HCT116 (cell line): ENCODE measurements around the gene KLHL34. TPM values are rescaled to one million over a fixed set of nuclear protein-coding genes. Genes with fewer than 3 reads are reported as not detected.

Source experiments
- ATAC-seq: fragments of 200-7000 bp; cut with Tn5 transposase; 2 replicates; pipeline ENCODE4 v1.9.1; 2020; ENCODE audit warnings: mild to moderate bottlenecking, moderate library complexity
- BruUV-seq: library from RNA; stranded (reverse); fragments of 400-500 nt; replicated peaks from 2 replicates; lab custom pipeline; 2021; lab: Mats Ljungman, UMichigan
- CTCF ChIA-PET: fragments of 300-600 bp; sonication (Branson Sonifier 250); formaldehyde crosslinking; loops from one replicate; lab custom pipeline; 2021; ENCODE audit warnings: antibody characterized with exemption; lab: Charles Lee
- POLR2A ChIA-PET: fragments of 300-600, 350-600 bp; sonication (Branson Sonifier 250); formaldehyde crosslinking; loops from one replicate; lab custom pipeline; 2021; ENCODE audit warnings: antibody characterized with exemption; lab: Charles Lee
- RAD21 ChIA-PET, 2 experiments: fragments of 300-600 bp; sonication (Branson Sonifier 250); formaldehyde crosslinking; loops; one replicate each; lab custom pipeline; 2023; ENCODE audit warnings: low total read pairs in 2 of 2; ENCODE audit not compliant: uncharacterized antibody in 2 of 2, unreplicated experiment in 2 of 2, low non-redundant PET in 1 of 2; lab: Charles Lee
- DNase-seq: peaks from one replicate; pipeline ENCODE4 v3.0.0-alpha.2; 2010; ENCODE audit warnings: low read depth, low spot score
- H2AFZ ChIP-seq: fragments of 200-600 bp; shearing (Covaris generic), sonication (generic); 2 replicates; pipeline ENCODE4 v1.6.1; 2017; ENCODE audit warnings: low read depth, mixed run types, mixed read lengths, antibody characterized with exemption, low read length; ENCODE audit not compliant: poor library complexity, severe bottlenecking
- H3K27ac ChIP-seq: 2 replicates; pipeline ENCODE4 v1.5.1; 2012; ENCODE audit warnings: low read depth, low read length
- H3K27me3 ChIP-seq: fragments of 200-600 bp; sonication (generic); 2 replicates; pipeline ENCODE4 v1.6.1; 2016; ENCODE audit warnings: mixed run types, low read length, mixed read lengths; ENCODE audit not compliant: insufficient read depth
- H3K36me3 ChIP-seq, 2 experiments: fragments of 200-500 bp in 1 of 2; fragments of 200-600 bp in 1 of 2; sonication (Bioruptor generic) in 1 of 2; sonication (generic) in 1 of 2; 2 replicates each; pipeline versions ENCODE4 v1.5.1 to v1.6.1; 2014 to 2016; ENCODE audit warnings: low read length in 2 of 2, inconsistent platforms in 1 of 2, mixed read lengths in 1 of 2, mixed run types in 1 of 2; ENCODE audit not compliant: insufficient read depth in 2 of 2, control insufficient read depth in 1 of 2
- H3K4me1 ChIP-seq, 2 experiments: fragments of 200-600 bp in 1 of 2; sonication (generic) in 1 of 2; 2 replicates each; pipeline versions ENCODE4 v1.5.1 to v1.6.1; 2012 to 2017; ENCODE audit warnings: low read length in 2 of 2, inconsistent platforms in 1 of 2, mild to moderate bottlenecking in 1 of 2, mixed read lengths in 1 of 2, mixed run types in 1 of 2, moderate library complexity in 1 of 2; ENCODE audit not compliant: insufficient read depth in 2 of 2, control insufficient read depth in 1 of 2
- H3K4me2 ChIP-seq: fragments of 200-600 bp; sonication (generic); 2 replicates; pipeline ENCODE4 v1.6.1; 2017; ENCODE audit warnings: mixed run types, low read length, mixed read lengths
- H3K4me3 ChIP-seq, 2 experiments: fragments of 200-600 bp in 1 of 2; sonication (generic) in 1 of 2; replicated peaks in 1 of 2; 2 replicates each; pipeline ENCODE4 v1.5.1; 2011 to 2016; ENCODE audit warnings: low read length in 2 of 2, control low read depth in 1 of 2, low read depth in 1 of 2, mild to moderate bottlenecking in 1 of 2, mixed read lengths in 1 of 2, mixed run types in 1 of 2
- H3K79me2 ChIP-seq: fragments of 200-600 bp; sonication (generic); 2 replicates; pipeline ENCODE4 v1.6.1; 2017; ENCODE audit warnings: mild to moderate bottlenecking, mixed run types, low read length, moderate library complexity, mixed read lengths; ENCODE audit not compliant: insufficient read depth
- H3K9ac ChIP-seq: fragments of 200-600 bp; sonication (generic); 2 replicates; pipeline ENCODE4 v1.6.1; 2016; ENCODE audit warnings: low read length, mixed read lengths
- H3K9me2 ChIP-seq: fragments of 200-600 bp; sonication (generic), shearing (Covaris generic); 2 replicates; pipeline ENCODE4 v1.6.1; 2017; ENCODE audit warnings: mixed run types, mild to moderate bottlenecking, moderate library complexity; ENCODE audit not compliant: insufficient read depth
- H3K9me3 ChIP-seq, 2 experiments: fragments of 200-500 bp in 1 of 2; fragments of 200-600 bp in 1 of 2; sonication (Bioruptor generic) in 1 of 2; sonication (generic) in 1 of 2; 2 replicates each; pipeline ENCODE4 v1.6.1; 2014 to 2017; ENCODE audit warnings: low read length in 2 of 2, mixed read lengths in 2 of 2, inconsistent platforms in 1 of 2, low read depth in 1 of 2, mild to moderate bottlenecking in 1 of 2, mixed run types in 1 of 2, moderate library complexity in 1 of 2; ENCODE audit not compliant: control insufficient read depth in 1 of 2, insufficient read depth in 1 of 2
- H4K20me1 ChIP-seq: fragments of 200-600 bp; sonication (generic), shearing (Covaris generic); 2 replicates; pipeline ENCODE4 v1.6.1; 2017; ENCODE audit warnings: mixed run types, mild to moderate bottlenecking, moderate library complexity; ENCODE audit not compliant: insufficient read depth
- CBX3 ChIP-seq: IDR thresholded peaks from 2 replicates; pipeline ENCODE4 v1.6.1; 2012; ENCODE audit warnings: low read depth
- CEBPB ChIP-seq: IDR thresholded peaks from 2 replicates; pipeline ENCODE4 v1.6.1; 2012; ENCODE audit warnings: low read depth
- EZH2 ChIP-seq: fragments of 200-600 bp; sonication (generic); IDR thresholded peaks from 2 replicates; pipeline ENCODE4 v1.6.1; 2017; ENCODE audit warnings: antibody characterized with exemption, mixed run types
- FOSL1 ChIP-seq: IDR thresholded peaks from 2 replicates; pipeline ENCODE4 v1.6.1; 2012; ENCODE audit warnings: low read depth
- POLR2A ChIP-seq: IDR thresholded peaks from 2 replicates; pipeline ENCODE4 v1.7.0; 2011; ENCODE audit warnings: borderline replicate concordance; ENCODE audit not compliant: insufficient read depth, insufficient read length; ENCODE audit errors: extremely low read depth
- POLR2AphosphoS5 ChIP-seq: IDR thresholded peaks from 2 replicates; pipeline ENCODE4 v1.6.1; 2011; ENCODE audit warnings: mild to moderate bottlenecking, low read depth, low read length, moderate library complexity
- RAD21 ChIP-seq: IDR thresholded peaks from 2 replicates; pipeline ENCODE4 v1.6.1; 2012; ENCODE audit warnings: low read depth, mild to moderate bottlenecking
- SP1 ChIP-seq: IDR thresholded peaks from 2 replicates; pipeline ENCODE4 v1.6.1; 2012; ENCODE audit warnings: low read depth
- SRF ChIP-seq: IDR thresholded peaks from 2 replicates; pipeline ENCODE4 v1.6.1; 2012; ENCODE audit warnings: low read depth
- TCF7L2 ChIP-seq: IDR thresholded peaks from 2 replicates; pipeline ENCODE4 v1.7.0; 2011; ENCODE audit warnings: borderline replicate concordance, inconsistent platforms; ENCODE audit not compliant: insufficient read depth, insufficient read length; ENCODE audit errors: extremely low read depth
- intact Hi-C: fragments of 100-400 bp; cut with micrococcal nuclease; formaldehyde crosslinking; loops from 2 replicates; pipeline ENCODE4 v1.10.0; 2022
- total RNA-seq: library from RNA; stranded (reverse); gene quantifications from one replicate; pipeline ENCODE4 v1.2.1, GENCODE V29; 2021; ENCODE audit not compliant: unreplicated experiment
- TF ChIP-seq, protein P1 (sequence below): IDR thresholded peaks from 2 replicates; pipeline ENCODE4 v1.6.1; 2012
- TF ChIP-seq, protein P2 (sequence below): IDR thresholded peaks from 2 replicates; pipeline ENCODE4 v1.6.1; 2011; ENCODE audit warnings: mild to moderate bottlenecking, low read length, moderate library complexity; ENCODE audit not compliant: insufficient replicate concordance; ENCODE audit errors: extremely low read depth
- TF ChIP-seq, protein P3 (sequence below): IDR thresholded peaks from 2 replicates; pipeline ENCODE4 v1.6.1; 2012

The KLHL34 gene
- total RNA-seq, 1 experiment from 2014 or later: not detected

DNA sequence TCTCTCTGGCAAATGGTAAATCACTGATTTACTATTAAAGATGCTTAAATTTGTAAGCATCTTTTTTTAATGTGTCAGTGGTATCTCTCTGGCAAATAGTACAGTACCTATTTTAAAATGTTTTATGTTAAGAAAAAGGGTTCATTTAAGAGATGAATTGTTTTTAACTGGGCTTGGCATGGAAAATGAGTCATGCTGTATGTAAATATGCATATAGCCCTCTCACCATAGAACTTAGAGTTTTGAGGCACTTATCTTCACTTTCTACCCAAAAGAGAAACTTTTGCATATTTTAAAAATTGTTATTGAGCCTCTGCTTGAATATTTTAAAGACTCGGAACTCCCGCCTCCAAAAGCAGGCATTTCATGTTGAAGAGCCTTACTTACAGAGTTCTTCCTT is 37.9 kb downstream of the KLHL34 start:
- TF ChIP-seq SRF (no peak), CBX3 (no peak), POLR2AphosphoS5 (no peak), TCF7L2 (no peak), POLR2A (no peak), SP1 (no peak), EZH2 (no peak), CEBPB (no peak), RAD21 (no peak), FOSL1 (no peak)
- TF ChIP-seq, protein P1, sequence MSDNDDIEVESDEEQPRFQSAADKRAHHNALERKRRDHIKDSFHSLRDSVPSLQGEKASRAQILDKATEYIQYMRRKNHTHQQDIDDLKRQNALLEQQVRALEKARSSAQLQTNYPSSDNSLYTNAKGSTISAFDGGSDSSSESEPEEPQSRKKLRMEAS: no peak
- TF ChIP-seq, protein P2, sequence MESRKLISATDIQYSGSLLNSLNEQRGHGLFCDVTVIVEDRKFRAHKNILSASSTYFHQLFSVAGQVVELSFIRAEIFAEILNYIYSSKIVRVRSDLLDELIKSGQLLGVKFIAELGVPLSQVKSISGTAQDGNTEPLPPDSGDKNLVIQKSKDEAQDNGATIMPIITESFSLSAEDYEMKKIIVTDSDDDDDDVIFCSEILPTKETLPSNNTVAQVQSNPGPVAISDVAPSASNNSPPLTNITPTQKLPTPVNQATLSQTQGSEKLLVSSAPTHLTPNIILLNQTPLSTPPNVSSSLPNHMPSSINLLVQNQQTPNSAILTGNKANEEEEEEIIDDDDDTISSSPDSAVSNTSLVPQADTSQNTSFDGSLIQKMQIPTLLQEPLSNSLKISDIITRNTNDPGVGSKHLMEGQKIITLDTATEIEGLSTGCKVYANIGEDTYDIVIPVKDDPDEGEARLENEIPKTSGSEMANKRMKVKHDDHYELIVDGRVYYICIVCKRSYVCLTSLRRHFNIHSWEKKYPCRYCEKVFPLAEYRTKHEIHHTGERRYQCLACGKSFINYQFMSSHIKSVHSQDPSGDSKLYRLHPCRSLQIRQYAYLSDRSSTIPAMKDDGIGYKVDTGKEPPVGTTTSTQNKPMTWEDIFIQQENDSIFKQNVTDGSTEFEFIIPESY: no peak
- TF ChIP-seq, protein P3, sequence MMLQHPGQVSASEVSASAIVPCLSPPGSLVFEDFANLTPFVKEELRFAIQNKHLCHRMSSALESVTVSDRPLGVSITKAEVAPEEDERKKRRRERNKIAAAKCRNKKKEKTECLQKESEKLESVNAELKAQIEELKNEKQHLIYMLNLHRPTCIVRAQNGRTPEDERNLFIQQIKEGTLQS: no peak
- BruUV-seq: no TSS peak
- Histone ChIP-seq H3K4me3 (no peak overlapping the region), H3K27me3 (no peaks in the 10 kb centered on the region), H4K20me1 (no peaks in the 10 kb centered on the region), H3K9me2 (no peaks in the 10 kb centered on the region), H2AFZ (no peak overlapping the region), H3K4me2 (no peak overlapping the region), H3K4me1 (no peaks in the 10 kb centered on the region), H3K36me3 (no peaks in the 10 kb centered on the region), H3K9ac (no peak overlapping the region), H3K79me2 (no peaks in the 10 kb centered on the region), H3K27ac (no peak overlapping the region), H3K9me3 (no peaks in the 10 kb centered on the region)
- DNase-seq (no peak), ATAC-seq (no peak)
- POLR2A ChIA-PET: no interaction called here
- RAD21 ChIA-PET: no interaction called here
- intact Hi-C loops: no loop called here
- CTCF ChIA-PET: no interaction called here
